DMS53 (cell line): ENCODE measurements around the gene TTPAL.

ENCODE experiments used
- DNase-seq: peaks from one replicate; lab custom pipeline; 2025; lab: John Stamatoyannopoulos, UW

TTPAL gene

GRCh38 chr20:44439318-44439717 lies 36.4 kb upstream of the TTPAL start:
- DNase-seq, result no peak

GRCh38 chr20:44442298-44443070 lies 33.2 kb upstream of the TTPAL start:
- no peak for DNase-seq

- DNase-seq, result no peak
Measured at GRCh38 chr20:44445742-44446710, 29.6 kb upstream of the TTPAL start.

- no peak for DNase-seq
Measured at GRCh38 chr20:44447827-44448419, 27.8 kb upstream of the TTPAL start.

- peak; percentile 67 for DNase-seq
Measured at GRCh38 chr20:44448753-44449546, 26.7 kb upstream of the TTPAL start.

GRCh38 chr20:44449864-44450263 lies 25.8 kb upstream of the TTPAL start:
- no peak for DNase-seq

GRCh38 chr20:44450281-44450889 lies 25.3 kb upstream of the TTPAL start:
- DNase-seq, result no peak

- DNase-seq, result no peak
Measured at GRCh38 chr20:44450903-44451450, 24.7 kb upstream of the TTPAL start.

GRCh38 chr20:44454306-44454963 lies 21.2 kb upstream of the TTPAL start:
- no peak for DNase-seq

- DNase-seq, result no peak
Measured at GRCh38 chr20:44455126-44455525, 20.5 kb upstream of the TTPAL start.

GRCh38 chr20:44456611-44457010 lies 19.1 kb upstream of the TTPAL start:
- DNase-seq, result no peak

- DNase-seq, result no peak
Measured at GRCh38 chr20:44457016-44457415, 18.7 kb upstream of the TTPAL start.

- DNase-seq, result no peak
Measured at GRCh38 chr20:44459271-44459670, 16.4 kb upstream of the TTPAL start.

GRCh38 chr20:44460795-44461141 lies 14.9 kb upstream of the TTPAL start:
- peak; percentile 78 for DNase-seq

GRCh38 chr20:44461142-44461802 lies 14.4 kb upstream of the TTPAL start:
- DNase-seq, result no peak

- no peak for DNase-seq
Measured at GRCh38 chr20:44461803-44462174, 13.9 kb upstream of the TTPAL start.

GRCh38 chr20:44463466-44463865 lies 12.2 kb upstream of the TTPAL start:
- no peak for DNase-seq

- no peak for DNase-seq
Measured at GRCh38 chr20:44464514-44464913, 11.2 kb upstream of the TTPAL start.

GRCh38 chr20:44465001-44465560 lies 10.6 kb upstream of the TTPAL start:
- no peak for DNase-seq
